A549 (cell line): ENCODE results near the gene CCDC85C. TPM values are rescaled to one million over a fixed set of nuclear protein-coding genes. Genes with fewer than 3 reads are reported as not detected.

Experiments used
- ATAC-seq, 2 experiments: fragments of 200-7000 bp in 1 of 2; fragments of >200 bp in 1 of 2; cut with Nextera tagmentation in 1 of 2; cut with Tn5 transposase in 1 of 2; 3 replicates each; pipeline versions ENCODE4 v1.8.0 to v1.9.1; 2018 to 2020; ENCODE audit warnings: mild to moderate bottlenecking in 1 of 2, moderate library complexity in 1 of 2
- CTCF ChIA-PET: fragments of 300-600 bp; sonication (Branson Sonifier 250); formaldehyde crosslinking; extraction: SDS; loops from one replicate; lab custom pipeline; 2021; ENCODE audit warnings: antibody characterized with exemption, inconsistent platforms; lab: Yijun Ruan, JAX
- POLR2A ChIA-PET: fragments of 350-600 bp; formaldehyde crosslinking; extraction: SDS; loops from one replicate; lab custom pipeline; 2021; ENCODE audit warnings: antibody characterized with exemption, inconsistent platforms; lab: Yijun Ruan, JAX
- DNase-seq, 2 experiments: peaks; one replicate each; pipeline versions ENCODE4 v3.0.0 to v3.0.0-alpha.2; 2011 to 2016; ENCODE audit warnings: low read depth in 1 of 2, low spot score in 1 of 2
- FAIRE-seq: peaks from 2 replicates; lab custom pipeline; 2011; peaks lifted over from hg19 to GRCh38; lab: Jason Lieb, UNC
- H3K27ac ChIP-seq, 2 experiments: fragments of >200 bp; sonication (Bioruptor Twin); formaldehyde crosslinking; 3 replicates each; pipeline ENCODE4 v1.5.1; 2016 to 2017
- H3K4me1 ChIP-seq: fragments of >200 bp; sonication (Bioruptor Twin); formaldehyde crosslinking; 3 replicates; pipeline ENCODE4 v1.6.1; 2016
- H3K4me2 ChIP-seq: fragments of >200 bp; sonication (Bioruptor Twin); formaldehyde crosslinking; 3 replicates; pipeline ENCODE4 v1.6.1; 2016
- H3K4me3 ChIP-seq: fragments of >200 bp; sonication (Bioruptor Twin); formaldehyde crosslinking; 3 replicates; pipeline ENCODE4 v1.5.1; 2016
- H3K9me3 ChIP-seq: fragments of >200 bp; sonication (Bioruptor Twin); formaldehyde crosslinking; 3 replicates; pipeline ENCODE4 v1.6.1; 2016
- CBX2 ChIP-seq: fragments of 200-600 bp; sonication (generic); IDR thresholded peaks from 2 replicates; pipeline ENCODE4 v1.6.1; 2016; ENCODE audit warnings: low read depth, mild to moderate bottlenecking, borderline replicate concordance
- EHMT2 ChIP-seq: fragments of 200-600 bp; sonication (generic); IDR thresholded peaks from 2 replicates; pipeline ENCODE4 v1.6.1; 2016; ENCODE audit warnings: antibody characterized with exemption, low read depth, mild to moderate bottlenecking, moderate library complexity
- HEYL ChIP-seq: fragments of 250-450 bp; sonication (Bioruptor Pico); IDR thresholded peaks from 2 replicates; pipeline ENCODE4 v1.8.0; 2021; ENCODE audit warnings: mild to moderate bottlenecking, moderate library complexity
- MYC ChIP-seq: IDR thresholded peaks from 2 replicates; pipeline ENCODE4 v1.6.1; 2012; ENCODE audit warnings: mild to moderate bottlenecking, inconsistent platforms, low read length, improper control_type of control experiment, borderline replicate concordance
- NPAS2 ChIP-seq: fragments of 250-450 bp; sonication (Bioruptor Pico); IDR thresholded peaks from 2 replicates; pipeline ENCODE4 v1.8.0; 2022; ENCODE audit warnings: mild to moderate bottlenecking, moderate library complexity, borderline replicate concordance
- POLR2AphosphoS2 ChIP-seq: conservative IDR thresholded peaks from 2 replicates; pipeline ENCODE4 v1.6.1; 2012; ENCODE audit warnings: low read length, improper control_type of control experiment, inconsistent platforms
- RNF2 ChIP-seq: fragments of 200-600 bp; sonication (generic); IDR thresholded peaks from 2 replicates; pipeline ENCODE4 v1.6.1; 2016; ENCODE audit warnings: low read depth, mild to moderate bottlenecking, antibody characterized with exemption, moderate library complexity, borderline replicate concordance
- SREBF2 ChIP-seq: fragments of 450-650 bp; IDR thresholded peaks from 2 replicates; pipeline ENCODE4 v1.6.1; 2014; ENCODE audit warnings: mild to moderate bottlenecking, moderate library complexity
- WGBS: methylation state at CpG from one replicate; pipeline ENCODE4 v1.1.6; 2017; ENCODE audit errors: missing lambda C conversion rate; 5-methylcytosine and 5-hydroxymethylcytosine counted together
- polyA plus RNA-seq, 4 experiments: library from polyadenylated mRNA; depleted of rRNA in 3 of 4; stranded (reverse); fragments of >200 nt; fragmentation: RNase III in 1 of 4; extraction: RNeasy Plus Mini Kit Qiagen cat#74134 plus additional on column Dnase treatment in 1 of 4; gene quantifications; 2 replicates in 3 of 4; 3 replicates in 1 of 4; pipeline ENCODE4 v1.2.3, GENCODE V29; 2011 to 2017
- TF ChIP-seq, protein P1 (sequence below): IDR thresholded peaks from 2 replicates; pipeline ENCODE4 v1.6.1; 2012
- TF ChIP-seq, protein P2 (sequence below): fragments of >200 bp; sonication (Bioruptor Twin); formaldehyde crosslinking; IDR thresholded peaks from 2 replicates; pipeline ENCODE4 v1.6.1; 2016
- TF ChIP-seq, protein P3 (sequence below): IDR thresholded peaks from 2 replicates; pipeline ENCODE4 v1.6.1; 2012; ENCODE audit warnings: low read depth, borderline replicate concordance
- TF ChIP-seq, protein P4 (sequence below): IDR thresholded peaks from 2 replicates; pipeline ENCODE4 v1.6.1; 2012

CCDC85C gene
- polyA plus RNA-seq, 2 of the 4 experiments (the other 2 are of a cell fraction), result 11.4 to 31.4 TPM

DNA sequence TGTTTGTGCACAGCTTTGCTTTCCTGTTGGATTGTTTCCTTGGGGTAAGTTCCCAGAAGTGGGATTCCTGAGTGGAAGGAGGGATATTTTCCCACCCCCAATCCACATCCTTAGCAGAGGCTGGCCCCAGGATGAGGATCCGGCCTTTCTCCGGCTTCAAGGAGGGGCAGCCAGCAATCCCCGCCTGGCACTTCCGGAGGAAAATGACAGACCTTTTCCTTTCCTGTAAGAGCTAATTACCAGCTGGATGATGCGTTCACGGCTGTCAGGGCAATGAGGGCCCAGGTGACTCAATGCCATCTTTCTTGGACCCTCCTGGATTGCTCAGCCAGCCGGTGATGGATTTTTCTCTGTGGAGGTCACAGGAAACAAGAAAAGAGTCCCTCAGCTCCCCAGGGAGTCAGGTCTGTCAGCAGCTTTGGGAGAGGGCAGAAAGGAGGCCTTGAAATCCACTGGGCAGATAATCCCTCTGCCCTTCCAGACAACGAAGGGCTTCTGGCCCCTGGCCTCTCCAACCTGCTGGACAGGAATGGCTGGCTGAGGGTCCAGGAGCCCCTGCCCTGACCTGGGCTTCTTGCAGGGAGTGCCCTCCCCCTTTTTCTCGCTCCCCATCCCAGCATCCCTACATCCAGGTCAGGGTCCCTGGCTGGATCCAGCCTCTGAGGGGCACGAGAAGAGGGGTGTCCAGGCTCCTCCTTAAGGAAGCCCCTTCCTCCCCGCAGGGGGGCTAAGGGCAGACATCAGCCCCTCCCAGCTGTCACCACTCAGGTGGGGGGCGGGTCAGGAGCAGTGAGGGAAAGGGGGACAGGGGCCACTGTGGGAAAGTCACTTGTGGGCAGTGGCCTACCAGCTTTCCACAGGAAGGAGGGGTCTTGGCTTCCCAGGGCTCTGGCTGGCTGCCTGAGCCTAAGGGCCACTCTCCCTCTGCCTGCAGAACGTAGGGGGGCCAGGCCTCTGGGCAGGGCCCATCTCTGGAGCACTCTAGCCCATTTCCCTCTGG is 16.1 kb upstream of the CCDC85C start:
- TF ChIP-seq CBX2 (no peak), POLR2AphosphoS2 (no peak), NPAS2 (no peak)
- TF ChIP-seq, protein P1, sequence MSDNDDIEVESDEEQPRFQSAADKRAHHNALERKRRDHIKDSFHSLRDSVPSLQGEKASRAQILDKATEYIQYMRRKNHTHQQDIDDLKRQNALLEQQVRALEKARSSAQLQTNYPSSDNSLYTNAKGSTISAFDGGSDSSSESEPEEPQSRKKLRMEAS, result no peak
- TF ChIP-seq, all 56 proteins: peak for 0
- no peak overlapping the region for H3K4me3 ChIP-seq
- no peaks in the 10 kb centered on the region for H3K9me3 ChIP-seq
- ATAC-seq (no peak), DNase-seq (no peak), FAIRE-seq (no peak)
- ChIA-PET CTCF (interaction anchor here (0.6 to 6.4 kb wide), 11 partner anchors 9 to 103 kb away, joined by 3 to 44 read pairs (median 4); partner anchors contain the start of gene CCDC85C), POLR2A (no interaction called here)
- 66% methylated on average over 11 of the region's 13 CpGs for WGBS
- H3K4me2 ChIP-seq, result no peak overlapping the region
- H3K27ac ChIP-seq, result no peak overlapping the region
- H3K4me1 ChIP-seq, result no peaks in the 10 kb centered on the region

DNA sequence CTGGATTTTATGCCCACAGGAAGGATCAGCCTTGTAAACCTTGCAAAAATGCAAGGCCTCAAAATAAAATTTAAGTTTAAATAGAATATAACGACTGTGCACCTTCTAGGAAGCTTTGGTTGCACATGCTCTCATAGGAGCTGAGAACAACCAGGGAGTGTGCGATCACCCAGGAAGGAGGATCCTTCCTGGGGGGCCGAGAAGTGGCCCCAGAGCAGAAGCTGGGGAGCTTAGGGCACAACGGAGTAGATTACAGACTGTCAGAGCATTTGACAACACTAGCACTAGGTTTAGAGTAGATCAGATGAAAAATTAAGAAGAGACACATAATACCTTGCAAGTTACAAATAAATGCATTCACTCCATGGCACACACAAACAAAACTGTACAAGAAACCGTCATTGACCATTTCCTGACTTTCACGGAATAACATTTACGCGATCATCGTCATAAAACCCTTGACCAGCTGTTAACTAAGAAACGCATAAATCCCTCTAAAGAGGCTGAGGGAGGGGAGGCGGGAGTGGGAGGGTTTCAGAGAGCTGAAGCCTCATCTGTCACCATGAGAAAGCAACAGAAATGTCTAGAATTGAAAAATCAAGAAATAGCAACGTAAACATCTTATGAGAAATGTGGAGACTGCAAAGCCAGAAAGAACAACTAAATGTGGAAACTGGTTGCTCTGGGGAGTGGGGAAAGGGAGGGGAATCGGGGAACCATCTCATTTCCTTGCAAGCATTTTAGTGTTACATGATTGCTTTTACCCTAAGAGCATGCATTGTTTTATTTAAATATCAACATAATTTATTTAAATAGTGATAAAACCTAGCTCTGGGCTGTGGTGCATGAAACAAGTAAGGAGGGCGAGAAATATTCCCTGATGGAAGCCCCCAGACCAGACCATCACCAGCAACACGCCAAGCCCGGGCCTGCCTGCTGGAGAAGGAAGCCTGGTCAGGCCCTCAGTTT is 13.1 kb upstream of the CCDC85C start:
- no peak for DNase-seq
- FAIRE-seq, result no peak
- Histone ChIP-seq H3K27ac (no peak overlapping the region), H3K4me1 (no peaks in the 10 kb centered on the region), H3K9me3 (no peaks in the 10 kb centered on the region), H3K4me3 (no peak overlapping the region)
- ChIA-PET CTCF (interaction anchor here (0.8 to 6.4 kb wide), 9 partner anchors 8 to 113 kb away, joined by 3 to 44 read pairs (median 7); partner anchors contain the start of gene CCDC85C), POLR2A (no interaction called here)
- TF ChIP-seq RNF2, result no peak
- TF ChIP-seq, all 56 proteins: peak for 0
- no peak for ATAC-seq
- WGBS, result 73% methylated on average over 16 of the region's 16 CpGs
- no peak overlapping the region for H3K4me2 ChIP-seq

DNA sequence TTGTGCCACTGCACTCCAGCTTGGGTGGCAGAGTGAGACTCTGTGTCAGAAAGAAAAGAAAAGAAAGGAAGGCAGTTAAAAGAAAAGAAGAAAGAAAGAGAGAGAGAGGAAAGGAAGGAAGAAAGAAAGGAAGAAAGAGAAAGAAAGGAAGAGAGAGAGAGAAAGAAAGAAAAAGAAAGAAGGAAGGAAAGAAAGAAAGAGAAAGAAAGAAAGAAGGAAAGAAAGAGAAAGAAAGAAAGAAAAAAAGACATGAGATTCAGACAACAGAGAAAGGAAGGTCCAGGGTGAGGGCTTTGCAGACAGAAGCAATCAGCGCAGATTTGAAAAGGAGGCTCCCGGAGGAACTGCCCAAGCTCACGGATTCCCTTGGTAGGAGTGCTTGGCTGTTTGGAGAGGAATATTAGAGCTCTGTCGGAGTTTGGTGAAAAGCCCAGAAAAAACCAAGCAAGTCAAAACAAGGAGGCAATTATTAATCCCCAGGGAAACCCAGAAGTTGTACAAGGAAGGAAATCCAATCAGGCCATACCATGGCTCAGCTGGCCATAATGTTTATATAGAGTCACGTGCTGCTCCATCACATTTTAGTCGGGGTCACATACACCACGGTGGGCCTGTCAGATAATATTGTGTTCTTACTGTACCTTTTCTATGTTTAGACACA is 11.6 kb upstream of the CCDC85C start:
- ATAC-seq, result no peak
- POLR2A ChIA-PET, result no interaction called here
- Histone ChIP-seq H3K4me1 (no peaks in the 10 kb centered on the region), H3K4me3 (no peak overlapping the region), H3K9me3 (no peaks in the 10 kb centered on the region), H3K4me2 (no peak overlapping the region), H3K27ac (no peak overlapping the region)
- FAIRE-seq, result no peak
- 77% methylated on average over 7 of the region's 7 CpGs for WGBS
- TF ChIP-seq POLR2AphosphoS2 (no peak), EHMT2 (no peak), CBX2 (no peak), SREBF2 (no peak), HEYL (CRISPR knock-in tag) (no peak), MYC (no peak)
- TF ChIP-seq, protein P2, sequence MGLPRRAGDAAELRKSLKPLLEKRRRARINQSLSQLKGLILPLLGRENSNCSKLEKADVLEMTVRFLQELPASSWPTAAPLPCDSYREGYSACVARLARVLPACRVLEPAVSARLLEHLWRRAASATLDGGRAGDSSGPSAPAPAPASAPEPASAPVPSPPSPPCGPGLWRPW, result no peak
- TF ChIP-seq, protein P3, sequence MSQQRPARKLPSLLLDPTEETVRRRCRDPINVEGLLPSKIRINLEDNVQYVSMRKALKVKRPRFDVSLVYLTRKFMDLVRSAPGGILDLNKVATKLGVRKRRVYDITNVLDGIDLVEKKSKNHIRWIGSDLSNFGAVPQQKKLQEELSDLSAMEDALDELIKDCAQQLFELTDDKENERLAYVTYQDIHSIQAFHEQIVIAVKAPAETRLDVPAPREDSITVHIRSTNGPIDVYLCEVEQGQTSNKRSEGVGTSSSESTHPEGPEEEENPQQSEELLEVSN, result no peak
- TF ChIP-seq, protein P4, sequence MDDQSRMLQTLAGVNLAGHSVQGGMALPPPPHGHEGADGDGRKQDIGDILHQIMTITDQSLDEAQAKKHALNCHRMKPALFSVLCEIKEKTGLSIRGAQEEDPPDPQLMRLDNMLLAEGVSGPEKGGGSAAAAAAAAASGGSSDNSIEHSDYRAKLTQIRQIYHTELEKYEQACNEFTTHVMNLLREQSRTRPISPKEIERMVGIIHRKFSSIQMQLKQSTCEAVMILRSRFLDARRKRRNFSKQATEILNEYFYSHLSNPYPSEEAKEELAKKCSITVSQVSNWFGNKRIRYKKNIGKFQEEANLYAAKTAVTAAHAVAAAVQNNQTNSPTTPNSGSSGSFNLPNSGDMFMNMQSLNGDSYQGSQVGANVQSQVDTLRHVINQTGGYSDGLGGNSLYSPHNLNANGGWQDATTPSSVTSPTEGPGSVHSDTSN, result no peak
- DNase-seq, result no peak
- CTCF ChIA-PET, result interaction anchor here (1.0 to 6.4 kb wide), 4 partner anchors 10 to 53 kb away, joined by 3 to 44 read pairs (median 12); partner anchors contain the start of gene CCDC85C
